Activated CD4-positive, alpha-beta memory T cell treated with anti-CD3 and anti-CD28 coated beads for 36 hours (primary cell): Measurements from ENCODE around the gene GMEB2. TPM values are rescaled to one million over a fixed set of nuclear protein-coding genes. Genes with fewer than 3 reads are reported as not detected.
A peak's percentile ranks its signal among the peaks of the same experiment; 100 is the strongest.

Source experiments
- CTCF ChIA-PET: fragments of 350-600 bp; sonication (Branson Sonifier 250); formaldehyde crosslinking; loops from one replicate; lab custom pipeline; 2021; ENCODE audit warnings: antibody characterized with exemption, inconsistent platforms; lab: Charles Lee
- POLR2A ChIA-PET: fragments of 350-600 bp; sonication (Branson Sonifier 250); formaldehyde crosslinking; loops from one replicate; lab custom pipeline; 2021; ENCODE audit warnings: antibody characterized with exemption; lab: Charles Lee
- DNase-seq: peaks from one replicate; pipeline ENCODE4 v3.0.0-alpha.2; 2020
- H3K27ac Mint-ChIP-seq: one replicate; pipeline ENCODE4 v1.8.0; 2021; ENCODE audit warnings: mixed read lengths
- H3K27me3 Mint-ChIP-seq: one replicate; pipeline ENCODE4 v1.8.0; 2021; ENCODE audit warnings: mixed read lengths
- H3K36me3 Mint-ChIP-seq: one replicate; pipeline ENCODE4 v1.8.0; 2021; ENCODE audit warnings: mixed read lengths
- H3K4me1 Mint-ChIP-seq: one replicate; pipeline ENCODE4 v1.8.0; 2021; ENCODE audit warnings: low read depth, mixed read lengths
- H3K4me3 Mint-ChIP-seq: one replicate; pipeline ENCODE4 v1.8.0; 2021; ENCODE audit warnings: mild to moderate bottlenecking, mixed read lengths
- H3K9me3 Mint-ChIP-seq: one replicate; pipeline ENCODE4 v1.8.0; 2021; ENCODE audit warnings: mixed read lengths
- intact Hi-C: fragments of 100-400 bp; cut with micrococcal nuclease; formaldehyde crosslinking; loops from one replicate; pipeline ENCODE4 v1.15.1; 2023
- total RNA-seq, 2 experiments: library from RNA; stranded (reverse); gene quantifications; one replicate each; pipeline ENCODE4 v1.2.3, GENCODE V29; 2021

GMEB2 gene
- total RNA-seq, 2 experiments from 2014 or later = 13.6 to 14.0 TPM

- Mint-ChIP-seq H3K9me3 (no peaks in the 10 kb centered on the region), H3K27me3 (peaks cover 2% of the 10 kb centered on the region), H3K27ac (no peak overlapping the region), H3K36me3 (no peaks in the 10 kb centered on the region), H3K4me3 (no peak overlapping the region), H3K4me1 (peaks cover 25% of the 10 kb centered on the region)
- no peak for DNase-seq
- POLR2A ChIA-PET = interaction anchor here (0.7 kb wide), 1 partner anchor 296 kb away, joined by 3 read pairs; no protein-coding TSS in a partner anchor
- CTCF ChIA-PET = no interaction called here
- intact Hi-C loops = no loop called here
Observed at GRCh38 chr20:63570281-63571086, 56.4 kb downstream of the GMEB2 start.

- POLR2A ChIA-PET = interaction anchor here (0.9 to 1.9 kb wide), 2 partner anchors 17 to 59 kb away, joined by 4 read pairs; no protein-coding TSS in a partner anchor
- DNase-seq = no peak
- Mint-ChIP-seq H3K27me3 (peaks cover 2% of the 10 kb centered on the region), H3K9me3 (no peaks in the 10 kb centered on the region), H3K27ac (no peak overlapping the region), H3K4me1 (peaks cover 25% of the 10 kb centered on the region), H3K36me3 (no peaks in the 10 kb centered on the region), H3K4me3 (no peak overlapping the region)
- CTCF ChIA-PET = interaction anchor here (0.6 to 2.1 kb wide), 4 partner anchors 22 to 307 kb away, joined by 3 to 11 read pairs (median 6); partner anchors contain the start of gene PTK6
- intact Hi-C loops = no loop called here
Observed at GRCh38 chr20:63568986-63569949, 57.6 kb downstream of the GMEB2 start.

GRCh38 chr20:63568170-63568981 is 58.5 kb downstream of the GMEB2 start:
- peaks cover 25% of the 10 kb centered on the region for H3K4me1 Mint-ChIP-seq
- POLR2A ChIA-PET = interaction anchor here (0.7 to 1.9 kb wide), 3 partner anchors 18 to 146 kb away, joined by 3 to 4 read pairs (median 4); no protein-coding TSS in a partner anchor
- H3K9me3 Mint-ChIP-seq = no peaks in the 10 kb centered on the region
- CTCF ChIA-PET = interaction anchor here (0.6 to 2.1 kb wide), 6 partner anchors 31 to 471 kb away, joined by 3 to 11 read pairs (median 4); partner anchors contain the start of genes PTK6 and RTEL1
- H3K36me3 Mint-ChIP-seq = no peaks in the 10 kb centered on the region
- intact Hi-C loops = no loop called here
- peak overlapping the region; percentile 45 for H3K4me3 Mint-ChIP-seq
- DNase-seq = no peak
- H3K27me3 Mint-ChIP-seq = peaks cover 2% of the 10 kb centered on the region
- no peak overlapping the region for H3K27ac Mint-ChIP-seq

GRCh38 chr20:63567386-63568169 is 59.3 kb downstream of the GMEB2 start:
- POLR2A ChIA-PET = interaction anchor here (0.6 to 1.9 kb wide), 4 partner anchors 19 to 147 kb away, joined by 3 to 4 read pairs (median 4); no protein-coding TSS in a partner anchor
- Mint-ChIP-seq H3K36me3 (no peaks in the 10 kb centered on the region), H3K9me3 (no peaks in the 10 kb centered on the region), H3K4me3 (peak overlapping the region; percentile 45), H3K4me1 (peaks cover 25% of the 10 kb centered on the region), H3K27ac (peak overlapping the region; percentile 42), H3K27me3 (peaks cover 2% of the 10 kb centered on the region)
- intact Hi-C loops = no loop called here
- DNase-seq = peak; percentile 80
- CTCF ChIA-PET = interaction anchor here (0.9 to 2.1 kb wide), 6 partner anchors 24 to 471 kb away, joined by 3 to 11 read pairs (median 4); partner anchors contain the start of genes PTK6 and RTEL1

GRCh38 chr20:63567136-63567385 is 59.8 kb downstream of the GMEB2 start:
- Mint-ChIP-seq H3K27me3 (peaks cover 2% of the 10 kb centered on the region), H3K9me3 (no peaks in the 10 kb centered on the region), H3K36me3 (no peaks in the 10 kb centered on the region), H3K27ac (no peak overlapping the region), H3K4me3 (no peak overlapping the region), H3K4me1 (peaks cover 25% of the 10 kb centered on the region)
- no peak for DNase-seq
- CTCF ChIA-PET = interaction anchor here (0.9 to 2.1 kb wide), 5 partner anchors 24 to 472 kb away, joined by 3 to 11 read pairs (median 4); partner anchors contain the start of genes PTK6 and RTEL1
- POLR2A ChIA-PET = interaction anchor here (0.6 kb wide), 1 partner anchor 91 kb away, joined by 3 read pairs; no protein-coding TSS in a partner anchor
- intact Hi-C loops = no loop called here

GRCh38 chr20:63566395-63567135 is 60.3 kb downstream of the GMEB2 start:
- POLR2A ChIA-PET = interaction anchor here (0.6 to 0.7 kb wide), 2 partner anchors 29 to 90 kb away, joined by 3 read pairs; no protein-coding TSS in a partner anchor
- Mint-ChIP-seq H3K9me3 (no peaks in the 10 kb centered on the region), H3K27ac (no peak overlapping the region)

GRCh38 chr20:63565699-63566335 is 61.1 kb downstream of the GMEB2 start:
- no peak overlapping the region for H3K27ac Mint-ChIP-seq
- no peaks in the 10 kb centered on the region for H3K9me3 Mint-ChIP-seq
- H3K36me3 Mint-ChIP-seq = no peaks in the 10 kb centered on the region
- intact Hi-C loops = no loop called here
- no peak for DNase-seq
- POLR2A ChIA-PET = interaction anchor here (0.5 to 1.0 kb wide), 3 partner anchors 28 to 292 kb away, joined by 3 to 4 read pairs (median 3); no protein-coding TSS in a partner anchor
- no peak overlapping the region for H3K4me3 Mint-ChIP-seq
- peaks cover 25% of the 10 kb centered on the region for H3K4me1 Mint-ChIP-seq
- CTCF ChIA-PET = no interaction called here
- peaks cover 2% of the 10 kb centered on the region for H3K27me3 Mint-ChIP-seq

More at GRCh38 chr20:63566395-63567135, 60.3 kb downstream of the GMEB2 start:
- CTCF ChIA-PET = interaction anchor here (0.9 to 2.1 kb wide), 2 partner anchors 23 to 29 kb away, joined by 3 to 11 read pairs; partner anchors contain the start of gene PTK6
- H3K36me3 Mint-ChIP-seq = no peaks in the 10 kb centered on the region
- intact Hi-C loops = no loop called here
- no peak for DNase-seq
- H3K4me3 Mint-ChIP-seq = no peak overlapping the region
- peaks cover 25% of the 10 kb centered on the region for H3K4me1 Mint-ChIP-seq
- peaks cover 2% of the 10 kb centered on the region for H3K27me3 Mint-ChIP-seq

GRCh38 chr20:63565021-63565698 is 61.7 kb downstream of the GMEB2 start:
- intact Hi-C loops = no loop called here
- no peaks in the 10 kb centered on the region for H3K9me3 Mint-ChIP-seq
- peaks cover 3% of the 10 kb centered on the region for H3K36me3 Mint-ChIP-seq
- no peak overlapping the region for H3K4me3 Mint-ChIP-seq
- H3K27me3 Mint-ChIP-seq = peaks cover 2% of the 10 kb centered on the region
- ChIA-PET POLR2A (interaction anchor here (0.5 to 1.0 kb wide), 2 partner anchors 77 to 292 kb away, joined by 3 to 4 read pairs; no protein-coding TSS in a partner anchor), CTCF (no interaction called here)
- no peak for DNase-seq
- H3K27ac Mint-ChIP-seq = no peak overlapping the region
- H3K4me1 Mint-ChIP-seq = peaks cover 25% of the 10 kb centered on the region
